MM.1S (cell line): ENCODE results near the gene DIPK1C.

Source experiments
- EZH2 ChIP-seq: fragments of 300-600 bp; sonication (generic); optimal IDR thresholded peaks from 2 replicates; pipeline ENCODE3; 2017; ENCODE audit warnings: low read depth, mild to moderate bottlenecking, antibody characterized with exemption, low read length, mixed read lengths
- EZH2phosphoT487 ChIP-seq: fragments of 300-600 bp; sonication (generic); IDR thresholded peaks from 2 replicates; pipeline ENCODE4 v1.6.1; 2018; ENCODE audit warnings: antibody characterized with exemption, low read length
- TF ChIP-seq, protein P1 (sequence below): fragments of 300-600 bp; sonication (generic); IDR thresholded peaks from 2 replicates; pipeline ENCODE4 v1.5.1; 2016; ENCODE audit warnings: antibody characterized with exemption, low read length, mixed read lengths

DNA sequence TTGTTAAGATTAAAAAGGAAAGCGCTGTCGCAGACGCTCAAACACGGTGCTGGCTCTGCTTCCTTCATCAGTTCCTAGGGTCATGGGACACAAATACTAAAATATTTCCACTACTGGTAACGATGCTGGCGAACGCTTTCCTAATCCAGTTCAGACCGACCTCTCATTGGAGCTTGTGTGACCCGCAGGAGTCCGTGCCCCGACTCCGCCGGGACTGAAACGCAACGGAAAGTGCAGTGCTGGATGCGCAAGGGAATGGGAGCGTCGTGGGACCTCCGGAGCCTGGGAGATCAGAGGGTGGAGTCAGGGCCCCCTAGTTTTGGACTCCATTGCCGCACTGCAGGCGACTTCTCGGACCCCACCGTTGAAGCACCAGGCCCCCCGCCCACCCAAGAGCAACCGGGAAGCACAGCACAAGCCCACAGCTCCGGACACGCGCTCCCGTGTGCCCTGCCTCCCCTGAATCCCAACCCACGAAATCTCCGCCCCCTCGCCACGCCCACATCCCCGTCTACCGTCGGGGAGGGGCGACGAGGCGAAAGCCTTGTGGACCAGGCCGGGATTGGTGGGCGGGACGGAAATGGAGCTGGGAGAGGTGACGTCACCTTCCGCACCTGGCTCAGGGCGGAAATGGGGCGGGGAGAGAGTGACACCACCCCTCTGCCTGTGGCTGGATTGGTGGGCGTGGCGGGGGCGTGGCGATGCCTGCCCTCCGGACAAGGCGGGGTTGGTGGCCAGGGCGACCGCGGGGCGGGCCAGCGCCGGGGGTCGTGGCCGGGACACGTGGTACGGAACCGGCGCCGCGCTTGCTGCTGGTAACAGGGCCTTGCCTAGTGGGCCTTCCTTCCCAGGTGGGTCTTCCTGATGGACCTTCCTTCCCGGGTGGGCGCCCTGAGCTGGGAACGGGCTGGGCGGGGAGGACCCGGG lies 38.7 kb upstream of the DIPK1C start, which contains the start of gene CNDP2:
- TF ChIP-seq, protein P1, sequence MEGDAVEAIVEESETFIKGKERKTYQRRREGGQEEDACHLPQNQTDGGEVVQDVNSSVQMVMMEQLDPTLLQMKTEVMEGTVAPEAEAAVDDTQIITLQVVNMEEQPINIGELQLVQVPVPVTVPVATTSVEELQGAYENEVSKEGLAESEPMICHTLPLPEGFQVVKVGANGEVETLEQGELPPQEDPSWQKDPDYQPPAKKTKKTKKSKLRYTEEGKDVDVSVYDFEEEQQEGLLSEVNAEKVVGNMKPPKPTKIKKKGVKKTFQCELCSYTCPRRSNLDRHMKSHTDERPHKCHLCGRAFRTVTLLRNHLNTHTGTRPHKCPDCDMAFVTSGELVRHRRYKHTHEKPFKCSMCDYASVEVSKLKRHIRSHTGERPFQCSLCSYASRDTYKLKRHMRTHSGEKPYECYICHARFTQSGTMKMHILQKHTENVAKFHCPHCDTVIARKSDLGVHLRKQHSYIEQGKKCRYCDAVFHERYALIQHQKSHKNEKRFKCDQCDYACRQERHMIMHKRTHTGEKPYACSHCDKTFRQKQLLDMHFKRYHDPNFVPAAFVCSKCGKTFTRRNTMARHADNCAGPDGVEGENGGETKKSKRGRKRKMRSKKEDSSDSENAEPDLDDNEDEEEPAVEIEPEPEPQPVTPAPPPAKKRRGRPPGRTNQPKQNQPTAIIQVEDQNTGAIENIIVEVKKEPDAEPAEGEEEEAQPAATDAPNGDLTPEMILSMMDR, result no peak
- TF ChIP-seq EZH2 (no peak), EZH2phosphoT487 (no peak)
